Calu3 (cell line): ENCODE measurements around the gene SAMD10. TPM values are rescaled to one million over a fixed set of nuclear protein-coding genes. Genes with fewer than 3 reads are reported as not detected.

ENCODE experiments used
- BruUV-seq: library from RNA; stranded (reverse); fragments of 400-500 nt; replicated peaks from 2 replicates; lab custom pipeline; 2021; lab: Mats Ljungman, UMichigan
- CTCF ChIA-PET: fragments of 300-600 bp; sonication (Branson Sonifier 250); formaldehyde crosslinking; loops from one replicate; lab custom pipeline; 2022; ENCODE audit warnings: antibody characterized with exemption; lab: Charles Lee
- DNase-seq: peaks from one replicate; pipeline ENCODE4 v3.0.0; 2022
- H3K27ac Mint-ChIP-seq: one replicate; pipeline ENCODE4 v1.8.0; 2022; ENCODE audit warnings: mixed read lengths; ENCODE audit not compliant: unreplicated experiment
- H3K27me3 Mint-ChIP-seq: one replicate; pipeline ENCODE4 v1.8.0; 2022; ENCODE audit warnings: mixed read lengths; ENCODE audit not compliant: unreplicated experiment
- H3K36me3 Mint-ChIP-seq: one replicate; pipeline ENCODE4 v1.8.0; 2022; ENCODE audit warnings: mild to moderate bottlenecking, moderate library complexity, mixed read lengths; ENCODE audit not compliant: insufficient read depth, unreplicated experiment
- H3K4me1 Mint-ChIP-seq: one replicate; pipeline ENCODE4 v1.8.0; 2022; ENCODE audit warnings: mild to moderate bottlenecking, low read depth, mixed read lengths; ENCODE audit not compliant: unreplicated experiment
- H3K4me3 Mint-ChIP-seq: one replicate; pipeline ENCODE4 v1.8.0; 2022; ENCODE audit warnings: mild to moderate bottlenecking, low read depth, moderate library complexity, mixed read lengths; ENCODE audit not compliant: unreplicated experiment
- H3K9me3 Mint-ChIP-seq: one replicate; pipeline ENCODE4 v1.8.0; 2022; ENCODE audit warnings: low read depth, mixed read lengths; ENCODE audit not compliant: unreplicated experiment
- intact Hi-C: fragments of 100-400 bp; cut with micrococcal nuclease; formaldehyde crosslinking; loops from one replicate; pipeline ENCODE4 v1.10.0; 2022; ENCODE audit not compliant: unreplicated experiment
- total RNA-seq: library from RNA; stranded (reverse); gene quantifications from 2 replicates; pipeline ENCODE4 v1.2.3, GENCODE V29; 2022
- TF ChIP-seq, protein P1 (sequence below): fragments of 200-600 bp; IDR thresholded peaks from one replicate; pipeline ENCODE4 v1.8.0; 2022; ENCODE audit warnings: antibody characterized with exemption; ENCODE audit not compliant: unreplicated experiment

The SAMD10 gene
- total RNA-seq, 1 experiment from 2014 or later, result 23.6 TPM

DNA sequence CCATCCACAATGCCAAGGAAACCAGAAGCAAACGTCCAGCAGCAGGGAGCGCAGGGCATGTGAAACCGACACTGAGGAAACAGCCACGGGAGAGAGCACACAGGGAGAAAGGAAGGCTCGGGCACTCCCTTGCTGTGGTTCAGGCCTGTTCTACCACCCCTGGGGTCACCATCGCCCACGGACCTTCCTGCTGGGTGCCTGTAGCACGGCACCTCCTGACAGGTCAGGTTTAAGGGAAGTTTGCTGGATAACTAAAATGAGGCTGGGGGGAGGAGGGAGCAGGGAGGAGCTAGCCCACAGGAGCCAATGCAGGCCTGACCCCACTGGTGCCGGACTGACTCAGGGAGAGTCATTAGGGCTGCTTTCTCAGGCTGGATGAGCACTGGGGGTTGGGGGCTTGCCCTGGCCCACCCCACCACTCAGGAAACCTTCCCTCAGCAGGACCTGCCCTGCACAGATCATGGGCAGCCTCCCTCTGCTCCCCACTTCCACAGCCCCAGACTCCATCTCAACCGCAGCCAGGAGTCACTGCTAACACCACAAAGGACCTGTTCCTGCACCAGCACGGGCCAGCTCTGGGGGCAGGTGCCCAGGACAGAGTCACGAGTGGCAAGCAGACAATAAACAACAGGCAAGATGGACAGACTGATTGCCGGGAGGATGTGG, 25.5 kb downstream of the SAMD10 start:
- Mint-ChIP-seq H3K9me3 (no peaks in the 10 kb centered on the region), H3K27ac (peak overlapping the region; percentile 20), H3K4me3 (peak overlapping the region; percentile 85), H3K4me1 (peaks cover 37% of the 10 kb centered on the region), H3K36me3 (peaks cover 75% of the 10 kb centered on the region), H3K27me3 (no peaks in the 10 kb centered on the region)
- CTCF ChIA-PET, result interaction anchor here (0.5 to 1.3 kb wide), 3 partner anchors 25 to 85 kb away, joined by 3 to 8 read pairs (median 5); partner anchors contain the start of genes PRPF6 and SAMD10
- intact Hi-C loops, result no loop called here
- TF ChIP-seq, protein P1, sequence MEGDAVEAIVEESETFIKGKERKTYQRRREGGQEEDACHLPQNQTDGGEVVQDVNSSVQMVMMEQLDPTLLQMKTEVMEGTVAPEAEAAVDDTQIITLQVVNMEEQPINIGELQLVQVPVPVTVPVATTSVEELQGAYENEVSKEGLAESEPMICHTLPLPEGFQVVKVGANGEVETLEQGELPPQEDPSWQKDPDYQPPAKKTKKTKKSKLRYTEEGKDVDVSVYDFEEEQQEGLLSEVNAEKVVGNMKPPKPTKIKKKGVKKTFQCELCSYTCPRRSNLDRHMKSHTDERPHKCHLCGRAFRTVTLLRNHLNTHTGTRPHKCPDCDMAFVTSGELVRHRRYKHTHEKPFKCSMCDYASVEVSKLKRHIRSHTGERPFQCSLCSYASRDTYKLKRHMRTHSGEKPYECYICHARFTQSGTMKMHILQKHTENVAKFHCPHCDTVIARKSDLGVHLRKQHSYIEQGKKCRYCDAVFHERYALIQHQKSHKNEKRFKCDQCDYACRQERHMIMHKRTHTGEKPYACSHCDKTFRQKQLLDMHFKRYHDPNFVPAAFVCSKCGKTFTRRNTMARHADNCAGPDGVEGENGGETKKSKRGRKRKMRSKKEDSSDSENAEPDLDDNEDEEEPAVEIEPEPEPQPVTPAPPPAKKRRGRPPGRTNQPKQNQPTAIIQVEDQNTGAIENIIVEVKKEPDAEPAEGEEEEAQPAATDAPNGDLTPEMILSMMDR, result no peak
- DNase-seq, result no peak
- no TSS peak for BruUV-seq

DNA sequence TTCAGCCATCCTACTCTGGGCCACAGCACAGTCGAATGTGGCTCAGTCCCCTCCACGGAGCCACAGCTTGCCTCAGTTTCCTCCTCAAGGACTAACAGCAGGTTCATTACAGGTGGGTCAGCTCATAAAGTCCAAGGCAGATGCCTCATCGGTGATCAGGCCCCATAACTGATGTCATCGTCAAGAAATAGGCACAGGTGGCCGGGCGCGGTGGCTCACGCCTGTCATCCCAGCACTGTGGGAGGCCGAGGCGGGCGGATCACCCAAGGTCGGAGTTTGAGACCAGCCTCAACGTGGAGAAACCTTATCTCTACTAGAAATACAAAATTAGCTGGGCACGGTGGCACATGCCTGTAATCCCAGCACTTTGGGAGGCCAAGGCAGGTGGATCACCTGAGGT, 26.7 kb downstream of the SAMD10 start:
- CTCF ChIA-PET, result no interaction called here
- no peak overlapping the region for H3K27ac Mint-ChIP-seq
- no peak overlapping the region for H3K4me3 Mint-ChIP-seq
- BruUV-seq, result no TSS peak
- H3K4me1 Mint-ChIP-seq, result peaks cover 42% of the 10 kb centered on the region
- TF ChIP-seq, protein P1, result no peak
- H3K27me3 Mint-ChIP-seq, result no peaks in the 10 kb centered on the region
- intact Hi-C loops, result no loop called here
- peaks cover 75% of the 10 kb centered on the region for H3K36me3 Mint-ChIP-seq
- no peak for DNase-seq
- no peaks in the 10 kb centered on the region for H3K9me3 Mint-ChIP-seq

DNA sequence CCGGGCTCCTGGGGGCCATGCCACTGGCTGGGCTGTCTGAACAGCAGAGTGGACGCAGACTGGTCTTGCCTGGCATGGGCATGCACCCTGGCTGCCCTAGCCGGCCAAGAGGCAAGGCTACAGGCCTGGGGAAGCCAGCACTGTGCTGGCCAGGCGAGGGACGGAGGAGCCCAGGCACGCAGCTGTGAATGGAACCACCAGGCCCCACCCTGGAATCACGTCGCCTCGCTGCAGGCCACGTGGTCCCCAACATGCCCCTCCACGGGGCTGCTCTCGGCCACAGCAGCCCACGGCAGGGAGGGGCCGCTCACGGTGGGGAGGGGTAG, 27.3 kb downstream of the SAMD10 start:
- peaks cover 42% of the 10 kb centered on the region for H3K4me1 Mint-ChIP-seq
- no peak overlapping the region for H3K27ac Mint-ChIP-seq
- no peak for DNase-seq
- BruUV-seq, result no TSS peak
- intact Hi-C loops, result no loop called here
- no peak overlapping the region for H3K4me3 Mint-ChIP-seq
- CTCF ChIA-PET, result no interaction called here
- H3K36me3 Mint-ChIP-seq, result peaks cover 75% of the 10 kb centered on the region
- no peaks in the 10 kb centered on the region for H3K27me3 Mint-ChIP-seq
- TF ChIP-seq, protein P1, result no peak
- H3K9me3 Mint-ChIP-seq, result no peaks in the 10 kb centered on the region

DNA sequence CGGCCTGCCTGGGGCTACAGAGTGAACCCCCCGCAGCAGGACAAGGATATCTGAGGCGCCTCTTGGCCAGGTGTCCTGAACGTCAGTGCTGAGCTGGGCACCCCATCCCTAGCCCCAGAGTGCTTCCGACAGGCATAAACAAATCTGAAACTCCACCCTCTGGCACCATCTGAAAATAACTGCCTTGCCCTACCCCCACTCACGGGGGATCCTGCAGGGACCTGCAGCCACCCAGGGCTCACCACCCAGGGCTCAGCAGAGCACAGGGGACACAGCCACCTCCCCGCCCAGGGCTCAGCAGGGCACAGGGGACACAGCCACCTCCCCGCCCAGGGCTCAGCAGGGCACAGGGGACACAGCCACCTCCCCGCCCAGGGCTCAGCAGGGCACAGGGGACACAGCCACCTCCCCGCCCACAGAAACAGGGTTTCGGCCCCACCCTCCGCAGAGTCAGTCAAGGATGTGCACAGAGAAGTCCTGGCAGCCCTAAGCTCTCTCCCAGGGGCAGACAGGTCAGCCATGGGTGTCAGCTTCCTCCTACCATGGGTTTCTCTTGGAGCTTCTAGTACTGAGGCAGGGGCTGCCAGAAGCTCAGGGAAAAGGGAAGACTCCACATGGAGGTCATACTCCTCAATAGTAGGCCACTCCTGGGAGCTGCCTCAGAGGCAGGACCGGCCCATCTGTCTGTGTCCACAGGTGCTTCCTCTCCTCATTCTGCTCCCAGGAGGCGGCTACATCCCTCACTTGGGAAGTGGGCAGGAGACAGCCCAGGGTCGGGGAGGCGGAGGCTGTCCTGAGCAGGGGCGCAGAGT, 27.8 kb downstream of the SAMD10 start:
- CTCF ChIA-PET, result no interaction called here
- H3K36me3 Mint-ChIP-seq, result peaks cover 75% of the 10 kb centered on the region

More for the DNA sequence above, 27.8 kb downstream of the SAMD10 start:
- H3K4me1 Mint-ChIP-seq, result peaks cover 42% of the 10 kb centered on the region
- no TSS peak for BruUV-seq
- no peaks in the 10 kb centered on the region for H3K9me3 Mint-ChIP-seq
- H3K27me3 Mint-ChIP-seq, result no peaks in the 10 kb centered on the region
- intact Hi-C loops, result no loop called here
- DNase-seq, result no peak
- TF ChIP-seq, protein P1, result no peak
- no peak overlapping the region for H3K4me3 Mint-ChIP-seq
- no peak overlapping the region for H3K27ac Mint-ChIP-seq
